ENCODE results near the gene ELAVL1. TPM values are rescaled to one million over a fixed set of nuclear protein-coding genes. Genes with fewer than 3 reads are reported as not detected.

Gene ELAVL1
- polyA plus RNA-seq, 1 donor from 2014 or later: 19.1 TPM

GRCh38 chr19:8052464-8052859 is 47.0 kb upstream of the ELAVL1 start, which contains the start of gene CCL25:
Gene CCL25 (plus strand): TSS chr19:8052760. CDS start chr19:8053050, 290 bp downstream.
- H3F3A ChIP-seq (ENCODE audit: insufficient read depth, low read length, poor library complexity, severe bottlenecking): no peaks in the 10 kb centered on the region

More at GRCh38 chr19:8052464-8052859, 47.0 kb upstream of the ELAVL1 start, which contains the start of gene CCL25:
- Histone ChIP-seq H2AFZ (ENCODE audit: low read depth, low read length) (no peak within 1 kb of the TSS), H3K4me2 (ENCODE audit: low read length) (no peak within 1 kb of the TSS), H3K79me2 (replicated peaks; ENCODE audit: insufficient read depth, low read length) (no peaks in the 10 kb centered on the region), H3K36me3 (ENCODE audit: insufficient read depth, low read length) (no peaks in the 10 kb centered on the region), H3K9me3 (ENCODE audit: low read length) (no peaks in the 10 kb centered on the region), H3K9me2 (ENCODE audit: insufficient read depth, low read length) (no peaks in the 10 kb centered on the region), H3K4me3 (ENCODE audit: low read length) (no peak within 1 kb of the TSS), H3K27ac (ENCODE audit: low read length) (no peak within 1 kb of the TSS), H3K9ac (ENCODE audit: low read length) (no peak within 1 kb of the TSS), H3K27me3 (ENCODE audit: insufficient read depth, low read depth, low read length) (peaks cover 3% of the 10 kb centered on the region), H4K20me1 (ENCODE audit: insufficient read depth) (no peaks in the 10 kb centered on the region)
- TF ChIP-seq SMC3 (conservative IDR thresholded peaks at IDR 0.05; ENCODE audit: poor library complexity) (no peak), EZH2 (IDR thresholded peaks at IDR 0.05; ENCODE audit: borderline replicate concordance, insufficient read depth, low read length, poor library complexity, severe bottlenecking) (no peak), TAF1 (IDR thresholded peaks at IDR 0.05; ENCODE audit: low read depth) (no peak), REST (IDR thresholded peaks at IDR 0.05; ENCODE audit: borderline replicate concordance) (no peak), RAD21 (conservative IDR thresholded peaks at IDR 0.05) (no peak), CTCF (IDR thresholded peaks at IDR 0.05; ENCODE audit: poor library complexity, severe bottlenecking) (no peak), MXI1 (conservative IDR thresholded peaks at IDR 0.05; ENCODE audit: poor library complexity, severe bottlenecking) (no peak), EP300 (conservative IDR thresholded peaks at IDR 0.05; ENCODE audit: poor library complexity, severe bottlenecking) (no peak), POLR2AphosphoS5 (IDR thresholded peaks at IDR 0.05) (no peak)

Data from neural cell (in vitro differentiated cells).